Ovary (tissue), 3 donors: ENCODE data around the gene MYL10.

Experiments
- CTCF ChIP-seq, 3 donors: fragments of 450-650 bp in 2 of 3; fragments of 200-600 bp in 1 of 3; IDR thresholded peaks; one replicate each; pipeline versions ENCODE4 v1.5.1 to v1.8.0; 2016 to 2022; ENCODE audit warnings: antibody characterized with exemption in 3 of 3, mild to moderate bottlenecking in 1 of 3
- EP300 ChIP-seq: sonication (generic); formaldehyde crosslinking; IDR thresholded peaks from one replicate; pipeline ENCODE4 v1.6.1; 2017; ENCODE audit warnings: antibody characterized with exemption
- POLR2A ChIP-seq: fragments of 450-650 bp; IDR thresholded peaks from one replicate; pipeline ENCODE4 v1.6.1; 2017; ENCODE audit warnings: antibody characterized with exemption, mild to moderate bottlenecking, moderate library complexity
- donor health status: DM: no; HTN: no; CAD: no.

- TF ChIP-seq POLR2A: no peak
- no peak for TF ChIP-seq CTCF (IDR thresholded peaks at IDR 0.05)
- TF ChIP-seq EP300: no peak
Observed at GRCh38 chr7:101676062-101676598, 47.0 kb upstream of the MYL10 start.
